Esophagus squamous epithelium (tissue), 4 donors: ENCODE measurements around the gene CATSPERD.

ENCODE experiments used
- POLR2A ChIP-seq, 4 donors: fragments of 450-650 bp; IDR thresholded peaks; one replicate each; pipeline ENCODE4 v1.6.1; 2017; ENCODE audit warnings: antibody characterized with exemption in 4 of 4, mild to moderate bottlenecking in 4 of 4, moderate library complexity in 3 of 4
- TF ChIP-seq, protein P1 (sequence below), 6 experiments: fragments of 450-650 bp in 4 of 6; fragments of 200-600 bp in 2 of 6; sonication (generic) in 2 of 6; IDR thresholded peaks; one replicate each; pipeline ENCODE4 v1.5.1; 2016 to 2019; ENCODE audit warnings: antibody characterized with exemption in 6 of 6, mild to moderate bottlenecking in 4 of 6, moderate library complexity in 4 of 6

DNA sequence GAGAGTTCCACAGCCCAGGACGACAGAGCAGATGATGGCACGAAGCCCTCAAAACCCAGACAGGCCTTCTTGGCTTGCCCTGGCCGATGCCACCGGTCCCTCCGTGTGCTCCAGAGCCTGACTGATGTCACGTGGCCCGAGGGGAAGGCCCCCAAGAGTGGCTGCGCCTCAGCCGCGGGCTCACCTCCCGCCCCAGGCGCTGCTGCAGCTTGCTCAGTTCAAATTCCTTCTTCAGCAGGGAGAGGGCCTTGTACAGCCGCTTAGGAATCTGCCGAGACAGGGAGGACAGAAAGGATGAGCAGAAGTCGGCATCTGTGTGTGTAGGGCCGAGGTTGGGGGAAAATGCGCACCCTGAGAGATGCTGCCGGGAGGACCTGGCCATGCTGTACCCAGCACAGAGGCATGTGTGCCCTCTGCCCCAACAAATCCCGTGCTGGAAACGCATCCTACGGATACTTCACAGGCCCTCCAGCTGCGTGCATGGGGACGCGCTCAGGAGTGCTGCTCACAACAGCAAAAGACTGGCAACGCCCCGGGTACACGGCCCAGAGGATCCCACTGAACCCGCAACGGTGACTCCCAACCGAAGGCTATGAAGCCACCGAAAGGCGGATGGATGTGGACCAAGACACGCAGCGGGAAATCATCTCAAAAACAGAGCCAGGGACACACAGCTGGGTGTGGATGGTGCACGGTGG, 13.4 kb upstream of the CATSPERD start:
- TF ChIP-seq, protein P1, sequence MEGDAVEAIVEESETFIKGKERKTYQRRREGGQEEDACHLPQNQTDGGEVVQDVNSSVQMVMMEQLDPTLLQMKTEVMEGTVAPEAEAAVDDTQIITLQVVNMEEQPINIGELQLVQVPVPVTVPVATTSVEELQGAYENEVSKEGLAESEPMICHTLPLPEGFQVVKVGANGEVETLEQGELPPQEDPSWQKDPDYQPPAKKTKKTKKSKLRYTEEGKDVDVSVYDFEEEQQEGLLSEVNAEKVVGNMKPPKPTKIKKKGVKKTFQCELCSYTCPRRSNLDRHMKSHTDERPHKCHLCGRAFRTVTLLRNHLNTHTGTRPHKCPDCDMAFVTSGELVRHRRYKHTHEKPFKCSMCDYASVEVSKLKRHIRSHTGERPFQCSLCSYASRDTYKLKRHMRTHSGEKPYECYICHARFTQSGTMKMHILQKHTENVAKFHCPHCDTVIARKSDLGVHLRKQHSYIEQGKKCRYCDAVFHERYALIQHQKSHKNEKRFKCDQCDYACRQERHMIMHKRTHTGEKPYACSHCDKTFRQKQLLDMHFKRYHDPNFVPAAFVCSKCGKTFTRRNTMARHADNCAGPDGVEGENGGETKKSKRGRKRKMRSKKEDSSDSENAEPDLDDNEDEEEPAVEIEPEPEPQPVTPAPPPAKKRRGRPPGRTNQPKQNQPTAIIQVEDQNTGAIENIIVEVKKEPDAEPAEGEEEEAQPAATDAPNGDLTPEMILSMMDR (IDR thresholded peaks at IDR 0.05) = no peak
- TF ChIP-seq POLR2A (IDR thresholded peaks at IDR 0.05) = no peak
